T-helper 1 cell (primary cell): ENCODE measurements around the gene VSTM2B.

Source experiments
- DNase-seq, 5 donors: peaks; one replicate each; pipeline ENCODE4 v3.0.0-alpha.2; 2012 to 2020

Gene VSTM2B

GRCh38 chr19:29568036-29569025 lies 42.5 kb downstream of the VSTM2B start:
- DNase-seq: no peak

GRCh38 chr19:29569038-29569911 lies 43.5 kb downstream of the VSTM2B start:
- DNase-seq: no peak

- no peak for DNase-seq
These were observed 45.4 kb downstream of the VSTM2B start for GRCh38 chr19:29571181-29571580.

GRCh38 chr19:29573486-29573885 lies 47.7 kb downstream of the VSTM2B start:
- DNase-seq: no peak

- DNase-seq: no peak
These were observed 48.7 kb downstream of the VSTM2B start for GRCh38 chr19:29574510-29574909.

- no peak for DNase-seq
These were observed 50.3 kb downstream of the VSTM2B start for GRCh38 chr19:29576046-29576606.

GRCh38 chr19:29576761-29577648 lies 51.2 kb downstream of the VSTM2B start:
- no peak for DNase-seq

GRCh38 chr19:29577649-29577963 lies 51.8 kb downstream of the VSTM2B start:
- no peak for DNase-seq

GRCh38 chr19:29578349-29578748 lies 52.6 kb downstream of the VSTM2B start:
- no peak for DNase-seq

- DNase-seq: no peak
These were observed 53.6 kb downstream of the VSTM2B start for GRCh38 chr19:29579308-29579910.

- no peak for DNase-seq
These were observed 55.6 kb downstream of the VSTM2B start for GRCh38 chr19:29581398-29581797.

- DNase-seq: peak in 1 of 5 donors; percentile 68
These were observed 57.6 kb downstream of the VSTM2B start for GRCh38 chr19:29583196-29583999.

GRCh38 chr19:29586401-29586800 lies 60.6 kb downstream of the VSTM2B start:
- DNase-seq: no peak

GRCh38 chr19:29587059-29587458 lies 61.3 kb downstream of the VSTM2B start:
- DNase-seq: no peak

- DNase-seq: peak in 3 of 5 donors; percentile 4 to 95 (median 21)
These were observed 61.8 kb downstream of the VSTM2B start for GRCh38 chr19:29587518-29587986.

GRCh38 chr19:29588095-29588494 lies 62.3 kb downstream of the VSTM2B start:
- DNase-seq: no peak

GRCh38 chr19:29590278-29590677 lies 64.5 kb downstream of the VSTM2B start:
- DNase-seq: no peak

- DNase-seq: no peak
These were observed 65.9 kb downstream of the VSTM2B start for GRCh38 chr19:29591670-29592069.

GRCh38 chr19:29593869-29594268 lies 68.1 kb downstream of the VSTM2B start:
- no peak for DNase-seq

- no peak for DNase-seq
These were observed 70.4 kb downstream of the VSTM2B start for GRCh38 chr19:29596080-29596727.
